Kidney epithelial cell (primary cell): Measurements from ENCODE around the gene JCHAIN. TPM values are rescaled to one million over a fixed set of nuclear protein-coding genes. Genes with fewer than 3 reads are reported as not detected.

Source experiments
- DNase-seq: peaks from one replicate; pipeline ENCODE4 v3.0.0-alpha.2; 2010; ENCODE audit warnings: low read depth
- H3K27me3 ChIP-seq: 2 replicates; pipeline ENCODE4 v1.6.0; 2011; ENCODE audit warnings: low read length; ENCODE audit not compliant: control insufficient read depth, insufficient read depth
- H3K36me3 ChIP-seq: 2 replicates; pipeline ENCODE4 v1.5.1; 2011; ENCODE audit warnings: low read length; ENCODE audit not compliant: control insufficient read depth, insufficient read depth
- H3K4me3 ChIP-seq: 2 replicates; pipeline ENCODE4 v1.5.1; 2011; ENCODE audit warnings: low read depth, mild to moderate bottlenecking, control low read depth, low read length
- CTCF ChIP-seq: IDR thresholded peaks from 2 replicates; pipeline ENCODE4 v1.5.1; 2011; ENCODE audit warnings: mild to moderate bottlenecking, moderate library complexity, low read length, control low read depth, inconsistent platforms; ENCODE audit not compliant: insufficient read depth, poor library complexity, severe bottlenecking
- total RNA-seq: library from RNA; depleted of rRNA; stranded (reverse); fragments of >200 nt; gene quantifications from 2 replicates; pipeline ENCODE4 v1.2.3, GENCODE V29; 2015

JCHAIN gene
- total RNA-seq, 1 donor from 2014 or later = not detected

DNA sequence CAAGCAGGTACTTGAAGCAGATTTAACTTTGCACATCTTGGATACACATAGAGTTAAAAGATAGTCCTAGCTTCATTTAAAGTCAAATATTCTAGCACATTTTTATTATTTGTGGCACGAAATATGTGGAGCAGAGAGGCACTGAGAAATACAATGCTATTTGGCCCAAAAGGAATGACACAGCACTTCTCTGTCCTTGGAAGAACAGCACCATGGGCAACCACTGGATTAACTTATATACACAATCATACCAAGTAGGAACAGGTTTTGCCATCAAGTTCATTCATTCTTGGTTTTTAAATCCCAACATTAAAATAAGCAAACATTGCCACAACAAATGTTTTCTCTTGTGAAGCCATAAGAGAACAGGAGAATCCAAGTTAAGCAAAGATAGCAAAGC lies 38.7 kb downstream of the JCHAIN start:
- H3K27me3 ChIP-seq = no peaks in the 10 kb centered on the region
- no peak for DNase-seq
- no peak for TF ChIP-seq CTCF
- no peak overlapping the region for H3K4me3 ChIP-seq
- H3K36me3 ChIP-seq = no peaks in the 10 kb centered on the region

- Histone ChIP-seq H3K27me3 (no peaks in the 10 kb centered on the region), H3K4me3 (no peak overlapping the region), H3K36me3 (no peaks in the 10 kb centered on the region)
- no peak for TF ChIP-seq CTCF
- no peak for DNase-seq
Observed at GRCh38 chr4:70624226-70624793, 42.0 kb downstream of the JCHAIN start.

DNA sequence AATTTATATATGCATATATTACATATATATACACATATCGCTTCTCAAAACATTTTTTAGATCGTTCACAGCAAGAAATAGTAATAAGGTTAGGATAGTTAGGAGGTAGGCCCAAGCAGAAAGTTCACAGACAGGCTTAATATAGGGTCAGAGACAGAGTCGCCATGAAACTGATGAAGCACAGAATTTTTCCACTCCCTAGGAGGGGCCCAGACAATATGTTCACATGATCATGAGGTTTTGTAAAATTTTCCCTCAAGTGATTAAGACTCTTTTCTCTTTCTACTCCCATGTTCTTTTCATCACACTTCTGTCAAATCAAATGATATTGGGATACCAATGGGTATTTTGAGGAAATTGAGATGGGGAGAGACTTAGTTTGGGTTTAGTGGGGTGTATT lies 43.0 kb downstream of the JCHAIN start:
- DNase-seq = no peak
- TF ChIP-seq CTCF = no peak
- Histone ChIP-seq H3K4me3 (no peak overlapping the region), H3K36me3 (no peaks in the 10 kb centered on the region), H3K27me3 (no peaks in the 10 kb centered on the region)

DNA sequence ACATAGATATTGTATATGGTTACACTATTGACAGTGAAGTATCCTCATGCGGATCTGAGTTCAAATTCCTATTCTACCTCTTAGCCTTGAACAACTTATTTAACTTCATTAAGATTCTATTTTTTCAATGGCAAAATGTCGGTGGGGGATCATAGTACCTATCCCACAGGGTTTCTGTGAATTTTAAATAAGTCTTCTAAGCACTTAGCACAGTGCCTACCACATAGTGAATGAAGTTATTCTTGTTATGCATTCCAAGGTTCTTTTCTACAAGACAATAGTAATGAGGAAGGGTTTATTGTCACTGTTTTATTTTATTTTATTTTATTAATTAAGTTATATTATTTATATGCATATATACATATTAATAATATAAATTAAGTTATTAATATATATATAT lies 46.5 kb downstream of the JCHAIN start:
- no peak for DNase-seq
- Histone ChIP-seq H3K27me3 (no peaks in the 10 kb centered on the region), H3K4me3 (no peak overlapping the region), H3K36me3 (no peaks in the 10 kb centered on the region)
- no peak for TF ChIP-seq CTCF

DNA sequence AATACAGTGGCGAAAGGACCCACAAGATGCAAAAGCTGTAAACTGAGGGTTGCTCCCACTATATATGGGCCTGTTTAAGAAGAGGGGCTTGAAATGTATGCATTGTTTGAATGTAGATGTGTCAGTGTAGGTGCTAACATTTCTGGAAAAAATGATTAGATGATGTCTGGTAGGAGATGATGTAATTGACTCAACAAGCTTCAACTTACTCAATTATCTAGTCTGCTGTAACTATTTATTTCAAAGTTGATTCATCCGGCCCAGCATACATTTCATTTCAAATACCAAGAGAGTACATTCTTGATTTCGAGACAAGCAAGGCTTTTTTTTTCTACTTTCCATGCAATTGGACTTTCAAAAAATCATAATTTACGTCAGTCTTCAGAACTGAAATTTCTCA lies 47.0 kb downstream of the JCHAIN start:
- no peak for TF ChIP-seq CTCF
- no peak overlapping the region for H3K4me3 ChIP-seq
- no peaks in the 10 kb centered on the region for H3K36me3 ChIP-seq
- DNase-seq = no peak
- H3K27me3 ChIP-seq = no peaks in the 10 kb centered on the region

- no peaks in the 10 kb centered on the region for H3K36me3 ChIP-seq
- no peaks in the 10 kb centered on the region for H3K27me3 ChIP-seq
- no peak overlapping the region for H3K4me3 ChIP-seq
- no peak for DNase-seq
- no peak for TF ChIP-seq CTCF
Observed at GRCh38 chr4:70614184-70614555, 52.1 kb downstream of the JCHAIN start.
